Left ventricle myocardium superior (tissue), 1 donor: ENCODE measurements around the gene TGFB2. TPM values are rescaled to one million over a fixed set of nuclear protein-coding genes. Genes with fewer than 3 reads are reported as not detected.

Experiments
- ATAC-seq: fragments of 200-7000 bp; cut with Tn5 transposase; one replicate; pipeline ENCODE4 v1.9.1; 2020; ENCODE audit warnings: mild to moderate bottlenecking, moderate library complexity
- DNase-seq: peaks from one replicate; pipeline ENCODE4 v3.0.0-alpha.2; 2020
- intact Hi-C: fragments of 100-400 bp; cut with micrococcal nuclease; formaldehyde crosslinking; loops from one replicate; pipeline ENCODE4 v1.11.0; 2022
- total RNA-seq: library from RNA; stranded (reverse); fragmentation: NEBNext Ultra II Directional; extraction: Animal tissue kit (Norgen Biotek cat#: 25700); gene quantifications from one replicate; pipeline ENCODE4 v1.2.1, GENCODE V29; 2021
- donor health status: DM: no; HTN: yes; CAD: no; lungs with severe emphysema.

TGFB2 gene
- total RNA-seq, 1 donor from 2014 or later, result 2.0 TPM

GRCh38 chr1:218328769-218329168 lies 16.4 kb upstream of the TGFB2 start:
- ATAC-seq, result no peak
- intact Hi-C loops, result loop anchor here (5.0 kb wide), 1 partner anchor 1329 kb away; no protein-coding TSS in a partner anchor
- DNase-seq, result no peak

GRCh38 chr1:218330043-218330623 lies 15.0 kb upstream of the TGFB2 start:
- intact Hi-C loops, result loop anchor here (10.0 kb wide), 1 partner anchor 1485 kb away; no protein-coding TSS in a partner anchor
- ATAC-seq, result peak; percentile 25

GRCh38 chr1:218332416-218332815 lies 12.7 kb upstream of the TGFB2 start:
- DNase-seq, result no peak
- intact Hi-C loops, result loop anchor here (10.0 kb wide), 1 partner anchor 1482 kb away; no protein-coding TSS in a partner anchor
- no peak for ATAC-seq

More at GRCh38 chr1:218330043-218330623, 15.0 kb upstream of the TGFB2 start:
- DNase-seq, result no peak

GRCh38 chr1:218336328-218336727 lies 8.8 kb upstream of the TGFB2 start:
- intact Hi-C loops, result loop anchor here (10.0 kb wide), 1 partner anchor 1478 kb away; no protein-coding TSS in a partner anchor
- ATAC-seq (no peak), DNase-seq (no peak)

- ATAC-seq, result no peak
- intact Hi-C loops, result loop anchor here (10.0 kb wide), 1 partner anchor 1475 kb away; no protein-coding TSS in a partner anchor
Measured at GRCh38 chr1:218339267-218339831, 5.8 kb upstream of the TGFB2 start.

GRCh38 chr1:218341325-218341724 lies 3.8 kb upstream of the TGFB2 start:
- intact Hi-C loops, result loop anchor here (10.0 kb wide), 2 partner anchors 153 to 1223 kb away; no protein-coding TSS in a partner anchor
- DNase-seq (no peak), ATAC-seq (no peak)

More at GRCh38 chr1:218339267-218339831, 5.8 kb upstream of the TGFB2 start:
- DNase-seq, result no peak

- intact Hi-C loops, result loop anchor here (10.0 kb wide), 2 partner anchors 153 to 1223 kb away; no protein-coding TSS in a partner anchor
- no peak for ATAC-seq
- no peak for DNase-seq
Measured at GRCh38 chr1:218342091-218342490, 3.0 kb upstream of the TGFB2 start.

- DNase-seq, result peak; percentile 83
- intact Hi-C loops, result loop anchor here (10.0 kb wide), 2 partner anchors 149 to 1219 kb away; no protein-coding TSS in a partner anchor
- peak; percentile 85 for ATAC-seq
Measured at GRCh38 chr1:218345673-218346390, 696 bp downstream of the TGFB2 start.

- DNase-seq (peak; percentile 50), ATAC-seq (peak; percentile 20)
- intact Hi-C loops, result loop anchor here (10.0 kb wide), 2 partner anchors 148 to 1218 kb away; no protein-coding TSS in a partner anchor
Measured at GRCh38 chr1:218346391-218347204, 1.5 kb downstream of the TGFB2 start.

GRCh38 chr1:218347336-218347722 lies 2.2 kb downstream of the TGFB2 start:
- DNase-seq, result no peak
- intact Hi-C loops, result loop anchor here (10.0 kb wide), 2 partner anchors 147 to 1217 kb away; no protein-coding TSS in a partner anchor
- ATAC-seq, result no peak

- no peak for ATAC-seq
- intact Hi-C loops, result loop anchor here (10.0 kb wide), 2 partner anchors 147 to 1217 kb away; no protein-coding TSS in a partner anchor
- no peak for DNase-seq
Measured at GRCh38 chr1:218347723-218348627, 2.8 kb downstream of the TGFB2 start.

- ATAC-seq (no peak), DNase-seq (no peak)
- intact Hi-C loops, result loop anchor here (10.0 kb wide), 2 partner anchors 146 to 1216 kb away; no protein-coding TSS in a partner anchor
Measured at GRCh38 chr1:218348628-218349071, 3.5 kb downstream of the TGFB2 start.

- ATAC-seq (no peak), DNase-seq (no peak)
- intact Hi-C loops, result loop anchor here (10.0 kb wide), 2 partner anchors 145 to 1215 kb away; no protein-coding TSS in a partner anchor
Measured at GRCh38 chr1:218349348-218350034, 4.4 kb downstream of the TGFB2 start.

GRCh38 chr1:218350035-218350525 lies 4.9 kb downstream of the TGFB2 start:
- ATAC-seq (no peak), DNase-seq (no peak)
- intact Hi-C loops, result no loop called here

- ATAC-seq (no peak), DNase-seq (no peak)
- intact Hi-C loops, result no loop called here
Measured at GRCh38 chr1:218350801-218351266, 5.7 kb downstream of the TGFB2 start.

- ATAC-seq (peak; percentile 48), DNase-seq (peak; percentile 41)
- intact Hi-C loops, result no loop called here
Measured at GRCh38 chr1:218351391-218352074, 6.4 kb downstream of the TGFB2 start.
